ENCODE data around the gene CNTNAP2. TPM values are rescaled to one million over a fixed set of nuclear protein-coding genes. Genes with fewer than 3 reads are reported as not detected.

The CNTNAP2 gene
- total RNA-seq, 1 donor from 2014 or later, result 5.4 TPM

DNA sequence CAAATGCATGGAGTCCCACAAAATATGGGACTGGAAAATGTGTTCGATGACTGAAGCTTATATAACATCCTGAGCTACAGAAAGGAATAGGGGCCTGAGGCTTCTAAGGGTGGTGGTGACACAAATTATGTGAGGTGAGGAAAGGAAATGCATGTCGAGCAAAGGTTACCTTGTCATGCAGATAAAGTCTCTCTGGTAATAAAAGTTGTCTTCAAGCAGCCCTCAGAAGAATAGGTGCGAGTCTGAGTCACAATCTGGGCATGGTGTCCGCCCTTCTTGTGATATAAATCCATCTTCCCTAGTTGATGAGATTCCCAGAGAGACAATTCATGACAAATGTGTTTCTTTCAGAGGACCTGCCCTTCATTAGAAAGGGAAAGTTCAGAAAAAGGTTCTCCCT lies 1488.7 kb downstream of the CNTNAP2 start:
- Mint-ChIP-seq H3K27ac (ENCODE audit: unreplicated experiment) (no peak overlapping the region), H3K36me3 (ENCODE audit: low read depth, unreplicated experiment) (no peaks in the 10 kb centered on the region), H3K27me3 (ENCODE audit: unreplicated experiment) (no peaks in the 10 kb centered on the region), H3K4me3 (ENCODE audit: unreplicated experiment) (no peak overlapping the region), H3K9me3 (ENCODE audit: unreplicated experiment) (no peaks in the 10 kb centered on the region), H3K4me1 (ENCODE audit: unreplicated experiment) (peaks cover 6% of the 10 kb centered on the region)
- DNase-seq (ENCODE audit: low spot score), result no peak
- TF ChIP-seq, protein P1, sequence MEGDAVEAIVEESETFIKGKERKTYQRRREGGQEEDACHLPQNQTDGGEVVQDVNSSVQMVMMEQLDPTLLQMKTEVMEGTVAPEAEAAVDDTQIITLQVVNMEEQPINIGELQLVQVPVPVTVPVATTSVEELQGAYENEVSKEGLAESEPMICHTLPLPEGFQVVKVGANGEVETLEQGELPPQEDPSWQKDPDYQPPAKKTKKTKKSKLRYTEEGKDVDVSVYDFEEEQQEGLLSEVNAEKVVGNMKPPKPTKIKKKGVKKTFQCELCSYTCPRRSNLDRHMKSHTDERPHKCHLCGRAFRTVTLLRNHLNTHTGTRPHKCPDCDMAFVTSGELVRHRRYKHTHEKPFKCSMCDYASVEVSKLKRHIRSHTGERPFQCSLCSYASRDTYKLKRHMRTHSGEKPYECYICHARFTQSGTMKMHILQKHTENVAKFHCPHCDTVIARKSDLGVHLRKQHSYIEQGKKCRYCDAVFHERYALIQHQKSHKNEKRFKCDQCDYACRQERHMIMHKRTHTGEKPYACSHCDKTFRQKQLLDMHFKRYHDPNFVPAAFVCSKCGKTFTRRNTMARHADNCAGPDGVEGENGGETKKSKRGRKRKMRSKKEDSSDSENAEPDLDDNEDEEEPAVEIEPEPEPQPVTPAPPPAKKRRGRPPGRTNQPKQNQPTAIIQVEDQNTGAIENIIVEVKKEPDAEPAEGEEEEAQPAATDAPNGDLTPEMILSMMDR (IDR thresholded peaks at IDR 0.05; ENCODE audit: unreplicated experiment), result no peak

DNA sequence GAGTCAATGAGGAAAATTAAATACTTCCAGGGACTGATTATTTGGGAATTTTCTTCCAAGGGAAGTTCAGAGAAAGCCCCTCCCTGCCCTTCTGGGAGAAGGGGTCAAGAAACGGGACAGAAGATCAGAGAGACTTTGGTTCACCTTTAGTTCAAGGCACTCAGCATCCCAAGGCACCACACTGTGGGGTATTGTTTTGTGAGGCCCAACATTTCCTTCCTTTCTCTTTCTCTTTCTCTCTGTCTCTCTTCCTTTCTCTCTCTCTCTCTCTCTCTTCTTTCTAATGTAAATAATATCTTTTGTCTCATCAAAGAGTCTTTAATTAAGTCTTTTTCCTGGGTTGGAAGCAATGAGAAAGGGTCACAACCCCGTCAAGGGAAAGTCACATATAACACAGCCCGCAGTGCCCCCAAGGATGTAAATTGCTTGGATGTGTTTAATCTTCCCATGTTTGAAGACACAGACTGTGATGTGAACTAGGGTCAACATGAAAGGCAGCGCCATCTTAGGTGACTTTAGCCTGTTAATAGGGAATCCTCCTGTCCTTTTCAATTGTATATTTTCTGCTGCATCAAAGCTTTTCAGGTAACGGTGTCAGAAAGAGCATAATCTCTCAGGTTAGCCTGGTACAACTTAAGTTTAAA lies 1490.7 kb downstream of the CNTNAP2 start:
- no peak for DNase-seq (ENCODE audit: low spot score)
- no peak overlapping the region for H3K4me3 Mint-ChIP-seq (ENCODE audit: unreplicated experiment)
- H3K27me3 Mint-ChIP-seq (ENCODE audit: unreplicated experiment), result peaks cover 3% of the 10 kb centered on the region
- TF ChIP-seq, protein P1 (IDR thresholded peaks at IDR 0.05; ENCODE audit: unreplicated experiment), result no peak
- no peak overlapping the region for H3K27ac Mint-ChIP-seq (ENCODE audit: unreplicated experiment)
- no peaks in the 10 kb centered on the region for H3K36me3 Mint-ChIP-seq (ENCODE audit: low read depth, unreplicated experiment)
- peaks cover 6% of the 10 kb centered on the region for H3K4me1 Mint-ChIP-seq (ENCODE audit: unreplicated experiment)
- no peaks in the 10 kb centered on the region for H3K9me3 Mint-ChIP-seq (ENCODE audit: unreplicated experiment)

DNA sequence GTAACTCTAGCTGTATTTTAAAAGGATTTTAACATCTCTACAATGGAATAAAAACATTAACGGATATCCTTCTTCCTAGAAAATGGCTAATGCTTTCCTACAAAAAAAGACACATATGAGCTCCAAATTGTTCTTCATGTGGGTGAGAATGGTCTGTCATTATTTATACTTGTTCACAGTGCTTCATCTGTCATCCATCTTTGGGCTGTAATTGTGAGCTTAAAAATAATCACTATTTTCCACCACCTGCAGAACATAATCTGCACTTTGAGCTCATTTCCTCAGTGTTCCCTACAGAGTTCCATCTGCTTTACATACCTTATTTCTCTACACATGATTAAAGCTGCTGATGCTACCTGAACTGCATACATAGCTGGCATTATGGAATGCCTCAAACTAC lies 1494.8 kb downstream of the CNTNAP2 start:
- TF ChIP-seq, protein P1 (IDR thresholded peaks at IDR 0.05; ENCODE audit: unreplicated experiment), result no peak
- H3K36me3 Mint-ChIP-seq (ENCODE audit: low read depth, unreplicated experiment), result no peaks in the 10 kb centered on the region
- DNase-seq (ENCODE audit: low spot score), result no peak
- no peaks in the 10 kb centered on the region for H3K9me3 Mint-ChIP-seq (ENCODE audit: unreplicated experiment)
- H3K4me3 Mint-ChIP-seq (ENCODE audit: unreplicated experiment), result no peak overlapping the region
- peaks cover 6% of the 10 kb centered on the region for H3K4me1 Mint-ChIP-seq (ENCODE audit: unreplicated experiment)
- H3K27me3 Mint-ChIP-seq (ENCODE audit: unreplicated experiment), result peaks cover 4% of the 10 kb centered on the region
- H3K27ac Mint-ChIP-seq (ENCODE audit: unreplicated experiment), result no peak overlapping the region

DNA sequence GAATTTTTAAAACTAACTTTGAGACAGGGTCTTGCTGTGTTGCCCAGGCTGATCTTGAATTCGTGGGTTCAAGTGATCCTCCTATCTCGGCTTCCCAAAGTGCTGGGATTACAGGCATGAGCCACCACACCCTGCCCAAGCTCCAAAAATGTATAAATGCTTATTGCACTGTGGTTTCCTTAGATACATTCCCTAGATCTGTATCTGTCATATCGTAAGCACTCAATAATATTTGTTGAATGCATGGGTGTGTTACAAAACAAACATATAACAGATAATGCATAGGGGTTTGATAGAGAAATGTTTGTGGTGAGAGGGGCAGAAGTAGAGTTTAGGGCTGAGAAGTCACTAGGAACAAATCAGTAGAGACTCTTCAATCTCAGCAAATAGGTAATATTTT lies 1518.7 kb downstream of the CNTNAP2 start:
- H3K27me3 Mint-ChIP-seq (ENCODE audit: unreplicated experiment), result no peaks in the 10 kb centered on the region
- H3K4me3 Mint-ChIP-seq (ENCODE audit: unreplicated experiment), result no peak overlapping the region
- no peaks in the 10 kb centered on the region for H3K4me1 Mint-ChIP-seq (ENCODE audit: unreplicated experiment)
- H3K9me3 Mint-ChIP-seq (ENCODE audit: unreplicated experiment), result peaks cover 7% of the 10 kb centered on the region
- DNase-seq (ENCODE audit: low spot score), result no peak
- TF ChIP-seq, protein P1 (IDR thresholded peaks at IDR 0.05; ENCODE audit: unreplicated experiment), result no peak
- H3K27ac Mint-ChIP-seq (ENCODE audit: unreplicated experiment), result no peak overlapping the region
- H3K36me3 Mint-ChIP-seq (ENCODE audit: low read depth, unreplicated experiment), result no peaks in the 10 kb centered on the region

DNA sequence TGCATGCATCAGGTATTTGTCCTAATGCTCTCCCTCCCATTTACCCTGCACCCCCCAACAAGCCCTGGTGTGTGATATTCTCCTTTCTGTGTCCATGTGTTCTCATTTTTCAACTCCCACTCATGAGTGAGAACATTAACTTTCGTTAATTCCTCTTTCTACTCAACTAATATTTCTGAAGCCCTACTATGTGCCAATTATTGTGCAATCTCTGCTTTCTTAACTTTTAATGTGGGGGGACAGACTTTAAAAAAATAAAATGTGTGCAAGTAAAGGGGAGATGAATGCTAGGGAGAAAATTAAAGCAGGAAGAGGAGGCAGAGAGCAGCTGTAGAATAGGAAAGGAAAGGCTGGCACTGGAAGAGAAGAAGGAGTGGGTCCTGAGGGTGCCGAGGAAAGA lies 1520.0 kb downstream of the CNTNAP2 start:
- TF ChIP-seq, protein P1 (IDR thresholded peaks at IDR 0.05; ENCODE audit: unreplicated experiment), result no peak
- DNase-seq (ENCODE audit: low spot score), result no peak
- no peak overlapping the region for H3K4me3 Mint-ChIP-seq (ENCODE audit: unreplicated experiment)
- H3K36me3 Mint-ChIP-seq (ENCODE audit: low read depth, unreplicated experiment), result no peaks in the 10 kb centered on the region
- peaks cover 11% of the 10 kb centered on the region for H3K9me3 Mint-ChIP-seq (ENCODE audit: unreplicated experiment)
- no peaks in the 10 kb centered on the region for H3K27me3 Mint-ChIP-seq (ENCODE audit: unreplicated experiment)
- no peaks in the 10 kb centered on the region for H3K4me1 Mint-ChIP-seq (ENCODE audit: unreplicated experiment)
- H3K27ac Mint-ChIP-seq (ENCODE audit: unreplicated experiment), result no peak overlapping the region
